Tibial artery (tissue), 4 donors: ENCODE results near the gene GGT1.
"Not testable (repeated sequence)": the region's sequence is repeated elsewhere in the genome, so short reads cannot be mapped to it uniquely, and the experiment has no call there.

Source experiments
- DNase-seq, 2 donors: peaks; one replicate each; pipeline ENCODE4 v3.0.0-alpha.2; 2019
- H3K27ac ChIP-seq, 2 donors: fragments of 200-600 bp; sonication (generic) in 1 of 2; 1 replicate in 1 of 2; 2 replicates in 1 of 2; pipeline ENCODE4 v1.5.1; 2018 to 2019; ENCODE audit warnings: mild to moderate bottlenecking in 1 of 2
- H3K27me3 ChIP-seq, 2 donors: fragments of 200-600 bp; sonication (generic) in 1 of 2; one replicate each; pipeline versions ENCODE4 v1.5.1 to v1.6.0; 2016 to 2019
- H3K36me3 ChIP-seq, 3 donors: fragments of 200-600 bp; sonication (generic) in 2 of 3; one replicate each; pipeline ENCODE4 v1.5.1; 2016 to 2019; ENCODE audit warnings: mild to moderate bottlenecking in 2 of 3
- H3K4me1 ChIP-seq, 4 donors: fragments of 200-600 bp; sonication (generic) in 2 of 4; 1 replicate in 3 of 4; 2 replicates in 1 of 4; pipeline ENCODE4 v1.5.1; 2016 to 2019
- H3K4me3 ChIP-seq, 2 donors: fragments of 200-600 bp; sonication (generic) in 1 of 2; 1 replicate in 1 of 2; 2 replicates in 1 of 2; pipeline ENCODE4 v1.5.1; 2018 to 2019; ENCODE audit warnings: mild to moderate bottlenecking in 2 of 2
- H3K9me3 ChIP-seq, 3 donors: fragments of 200-600 bp; sonication (generic) in 1 of 3; one replicate each; pipeline ENCODE4 v1.5.1; 2016 to 2019
- intact Hi-C: fragments of 100-400 bp; cut with DNase I; formaldehyde crosslinking; loops from one replicate; pipeline ENCODE4 v1.15.0; 2023; ENCODE audit warnings: low total_unique reads
- TF ChIP-seq, protein P1 (sequence below), 2 experiments: fragments of 200-600 bp in 1 of 2; fragments of 450-650 bp in 1 of 2; IDR thresholded peaks; one replicate each; pipeline ENCODE4 v1.5.1; 2017 to 2019; ENCODE audit warnings: antibody characterized with exemption in 2 of 2, mild to moderate bottlenecking in 1 of 2, moderate library complexity in 1 of 2

GGT1 gene

DNA sequence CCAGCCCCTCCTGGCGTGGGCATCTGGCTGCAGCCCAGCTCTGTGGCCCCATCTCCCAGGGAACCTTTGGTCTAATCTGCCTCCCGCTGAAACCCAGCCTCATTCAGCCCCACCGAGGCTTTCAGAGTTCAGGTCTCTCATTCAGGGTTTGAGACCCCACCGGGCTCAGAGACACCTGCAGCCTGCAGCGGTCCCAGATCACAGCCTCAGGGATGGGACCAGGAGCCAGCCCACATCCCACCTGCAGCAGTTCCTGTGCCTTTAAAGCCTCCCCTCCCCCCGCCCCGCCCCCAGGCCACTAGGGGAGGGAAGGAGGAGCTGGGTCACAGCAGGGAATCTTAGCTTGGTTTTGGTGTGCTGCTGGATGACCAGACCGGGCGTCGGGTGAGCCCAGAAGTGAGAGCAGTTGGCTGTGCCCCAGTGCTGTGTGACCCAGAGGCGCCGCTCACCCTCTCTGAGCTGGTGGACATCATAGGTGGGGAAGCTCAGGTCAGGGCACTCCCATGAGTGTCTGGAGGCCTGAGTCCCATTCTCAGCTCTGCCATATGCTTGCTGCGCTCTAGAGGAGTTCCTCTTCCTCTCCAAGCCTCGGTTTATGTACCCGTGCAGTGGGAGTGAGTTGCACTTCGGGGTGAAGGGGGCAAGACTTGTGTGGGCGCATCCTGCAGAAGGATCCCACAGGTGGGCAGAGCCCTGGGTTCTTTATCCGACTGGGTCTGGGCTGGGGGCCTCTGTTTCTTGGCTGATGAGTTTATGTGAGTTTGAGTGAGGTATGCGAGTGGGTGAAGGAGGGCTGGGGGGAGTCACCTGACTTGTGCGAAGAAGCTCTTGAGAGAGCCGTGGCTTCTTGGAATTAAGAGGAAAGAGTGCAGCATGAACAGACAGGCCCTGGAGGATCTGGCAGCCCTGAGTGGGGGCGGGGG is at the start of gene GGT1:
TSS of gene GGT1 (plus strand) at position 347 of the 923 bp plus-strand sequence. CDS start 7,889 bp downstream, outside the sequence.
- H3K27ac ChIP-seq, H3K27me3 ChIP-seq, H3K4me3 ChIP-seq, intact Hi-C loops, H3K9me3 ChIP-seq, H3K36me3 ChIP-seq, DNase-seq: not testable (repeated sequence)
- peaks cover 0 to 25% (median 2%) of the 10 kb centered on the region in 4 donors for H3K4me1 ChIP-seq

- H3K4me3 ChIP-seq: peak overlapping the region; percentile 89 to 97
- no peaks in the 10 kb centered on the region for H3K9me3 ChIP-seq
- peaks cover 0 to 46% (median 36%) of the 10 kb centered on the region in 4 donors for H3K4me1 ChIP-seq
- DNase-seq: peak in 1 of 2 donors; percentile 26
- H3K27ac ChIP-seq: peak overlapping the region; percentile 93 to 99
- H3K36me3 ChIP-seq: peaks cover 12 to 32% (median 14%) of the 10 kb centered on the region in 3 donors
- H3K27me3 ChIP-seq: no peaks in the 10 kb centered on the region
- intact Hi-C loops: no loop called here
- TF ChIP-seq, protein P1, sequence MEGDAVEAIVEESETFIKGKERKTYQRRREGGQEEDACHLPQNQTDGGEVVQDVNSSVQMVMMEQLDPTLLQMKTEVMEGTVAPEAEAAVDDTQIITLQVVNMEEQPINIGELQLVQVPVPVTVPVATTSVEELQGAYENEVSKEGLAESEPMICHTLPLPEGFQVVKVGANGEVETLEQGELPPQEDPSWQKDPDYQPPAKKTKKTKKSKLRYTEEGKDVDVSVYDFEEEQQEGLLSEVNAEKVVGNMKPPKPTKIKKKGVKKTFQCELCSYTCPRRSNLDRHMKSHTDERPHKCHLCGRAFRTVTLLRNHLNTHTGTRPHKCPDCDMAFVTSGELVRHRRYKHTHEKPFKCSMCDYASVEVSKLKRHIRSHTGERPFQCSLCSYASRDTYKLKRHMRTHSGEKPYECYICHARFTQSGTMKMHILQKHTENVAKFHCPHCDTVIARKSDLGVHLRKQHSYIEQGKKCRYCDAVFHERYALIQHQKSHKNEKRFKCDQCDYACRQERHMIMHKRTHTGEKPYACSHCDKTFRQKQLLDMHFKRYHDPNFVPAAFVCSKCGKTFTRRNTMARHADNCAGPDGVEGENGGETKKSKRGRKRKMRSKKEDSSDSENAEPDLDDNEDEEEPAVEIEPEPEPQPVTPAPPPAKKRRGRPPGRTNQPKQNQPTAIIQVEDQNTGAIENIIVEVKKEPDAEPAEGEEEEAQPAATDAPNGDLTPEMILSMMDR (IDR thresholded peaks at IDR 0.05): no peak
Observed at GRCh38 chr22:24553597-24554312, 49.2 kb upstream of the GGT1 start.

DNA sequence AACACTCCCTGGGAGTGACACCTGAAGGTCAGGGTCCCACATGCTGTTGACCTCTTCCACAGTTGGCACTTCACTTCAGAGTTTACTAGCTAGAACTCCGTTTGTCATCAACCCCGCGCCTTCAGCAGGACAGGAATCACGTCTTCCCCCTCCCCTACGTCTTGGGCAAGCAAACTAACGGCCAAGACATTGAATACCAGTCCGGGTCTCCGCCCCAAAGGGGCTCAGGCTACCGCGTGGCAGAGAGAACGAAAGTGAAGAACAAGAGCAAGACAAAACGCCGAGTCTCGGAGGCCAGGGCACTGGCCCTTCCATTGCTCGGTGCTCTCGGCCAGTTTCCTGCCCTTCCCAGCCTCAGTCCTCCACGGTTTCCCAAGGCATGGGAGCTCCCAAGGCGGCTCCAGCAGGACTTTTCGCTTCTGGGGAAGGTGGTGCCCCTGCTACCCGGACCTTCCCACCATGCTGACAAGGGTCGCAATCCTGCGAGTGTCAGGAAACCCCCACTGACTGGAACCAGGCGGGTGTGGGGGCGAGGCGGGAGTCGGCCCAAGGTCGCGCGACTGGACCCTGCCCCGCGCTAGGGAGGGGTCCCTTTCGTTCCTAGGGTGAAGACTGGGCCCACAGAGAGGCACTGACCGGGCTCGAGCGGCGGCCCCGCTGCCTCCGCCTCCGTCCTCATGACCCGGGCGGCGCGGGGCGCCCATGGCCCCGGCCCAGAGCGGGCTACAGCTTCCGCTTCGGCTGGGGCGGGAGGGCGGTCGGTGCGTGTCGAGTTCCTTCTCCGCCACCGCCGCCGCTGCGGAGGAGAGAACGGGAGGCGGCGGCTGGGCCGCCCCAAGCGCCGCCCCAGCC is 48.5 kb upstream of the GGT1 start, which contains the start of gene GUCD1:
TSS of gene GUCD1 (minus strand) at position 826 of the 852 bp plus-strand sequence. CDS start at position 679, 147 bp downstream.
- H3K4me1 ChIP-seq: peaks cover 0 to 54% (median 44%) of the 10 kb centered on the region in 4 donors
- H3K27ac ChIP-seq: peak within 1 kb of the TSS; percentile 93 to 99
- no peaks in the 10 kb centered on the region for H3K9me3 ChIP-seq
- peaks cover 15 to 32% (median 21%) of the 10 kb centered on the region in 3 donors for H3K36me3 ChIP-seq
- peak; percentile 32 to 73 for DNase-seq
- no peaks in the 10 kb centered on the region for H3K27me3 ChIP-seq
- TF ChIP-seq, protein P1 (IDR thresholded peaks at IDR 0.05): no peak
- intact Hi-C loops: no loop called here
- H3K4me3 ChIP-seq: peak within 1 kb of the TSS; percentile 89 to 97

DNA sequence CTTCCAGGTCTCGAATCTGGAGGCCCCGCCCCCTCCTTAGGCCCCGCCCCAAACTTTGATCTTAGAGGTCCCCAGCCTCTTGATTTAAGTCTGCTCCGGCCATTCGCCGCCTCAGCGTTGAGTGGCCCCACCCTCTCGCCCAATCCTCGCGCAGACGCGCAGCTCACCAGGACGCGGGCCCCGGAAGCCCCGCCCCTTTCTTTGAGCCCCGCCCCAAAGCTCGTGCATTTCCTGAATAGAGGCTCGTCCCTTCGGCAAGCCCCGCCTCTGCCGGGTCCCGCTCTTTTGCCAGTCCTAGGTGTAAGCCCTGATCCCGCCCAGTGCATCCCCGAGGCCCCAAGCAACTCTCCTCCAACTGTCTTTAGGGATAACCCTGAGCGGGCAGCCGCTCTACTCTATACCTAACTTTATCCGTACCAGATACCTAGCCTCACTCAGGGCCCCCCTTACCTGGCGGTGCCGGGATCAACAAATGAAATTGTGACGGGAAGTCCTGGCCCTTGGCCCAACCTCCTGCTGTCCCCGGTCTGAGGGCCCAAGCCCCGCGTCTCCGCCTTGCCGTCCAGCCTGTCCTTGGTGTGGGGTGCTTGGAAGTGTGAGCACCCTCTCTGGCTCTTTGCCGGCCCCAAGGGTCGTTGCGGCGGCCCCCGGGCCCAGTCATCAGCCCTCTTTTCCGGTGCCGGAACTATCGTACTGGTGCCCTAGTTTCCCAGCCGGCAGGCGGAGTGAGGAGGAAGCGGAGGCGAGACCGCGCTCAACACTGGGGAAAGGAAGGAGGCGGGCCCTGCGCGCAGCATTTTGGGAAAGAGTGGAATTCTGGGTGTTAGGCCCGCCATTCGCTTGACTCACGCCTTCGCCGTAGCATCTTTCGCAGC is 47.6 kb upstream of the GGT1 start, which contains the start of gene SNRPD3:
TSS of gene SNRPD3 (plus strand) at position 835 of the 875 bp plus-strand sequence. CDS start 1,676 bp downstream, outside the sequence.
- no peaks in the 10 kb centered on the region for H3K27me3 ChIP-seq
- DNase-seq: peak; percentile 100
- H3K4me3 ChIP-seq: peak within 1 kb of the TSS; percentile 89 to 97
- peak within 1 kb of the TSS; percentile 93 to 99 for H3K27ac ChIP-seq
- TF ChIP-seq, protein P1 (IDR thresholded peaks at IDR 0.05): peak; percentile 25 to 49
- no peaks in the 10 kb centered on the region for H3K9me3 ChIP-seq
- peaks cover 15 to 35% (median 21%) of the 10 kb centered on the region in 3 donors for H3K36me3 ChIP-seq
- H3K4me1 ChIP-seq: peaks cover 0 to 57% (median 46%) of the 10 kb centered on the region in 4 donors
- intact Hi-C loops: no loop called here

GRCh38 chr22:24559471-24559870 is 43.5 kb upstream of the GGT1 start:
- Histone ChIP-seq H3K4me1 (peaks cover 0 to 64% (median 45%) of the 10 kb centered on the region in 4 donors), H3K9me3 (no peaks in the 10 kb centered on the region), H3K27ac (no peak overlapping the region), H3K4me3 (no peak overlapping the region), H3K27me3 (no peaks in the 10 kb centered on the region), H3K36me3 (peaks cover 15 to 46% (median 34%) of the 10 kb centered on the region in 3 donors)
- intact Hi-C loops: no loop called here
- TF ChIP-seq, protein P1 (IDR thresholded peaks at IDR 0.05): no peak
- DNase-seq: no peak
